SK-N-MC (cell line): ENCODE measurements around the gene LYZL4.

Source experiments
- DNase-seq: peaks from one replicate; pipeline ENCODE4 v3.0.0-alpha.2; 2011; ENCODE audit warnings: low read depth, low spot score
- H3K27ac ChIP-seq: fragments of 200-600 bp; sonication (generic); 2 replicates; pipeline ENCODE4 v1.5.1; 2016; ENCODE audit warnings: mixed run types
- H3K36me3 ChIP-seq: fragments of 200-600 bp; sonication (generic); 2 replicates; pipeline ENCODE4 v1.6.1; 2017; ENCODE audit warnings: antibody characterized with exemption, low read length, mixed read lengths; ENCODE audit not compliant: insufficient read depth
- H3K4me3 ChIP-seq: fragments of 200-600 bp; sonication (generic); 2 replicates; pipeline ENCODE4 v1.5.1; 2016
- H3K9ac ChIP-seq: fragments of 200-600 bp; sonication (generic); 2 replicates; pipeline ENCODE4 v1.8.0; 2017; ENCODE audit warnings: mixed run types, mixed read lengths; ENCODE audit not compliant: insufficient read length
- H3K9me3 ChIP-seq: fragments of 200-600 bp; sonication (generic); 2 replicates; pipeline ENCODE4 v1.6.1; 2017; ENCODE audit warnings: low read depth, mild to moderate bottlenecking, antibody characterized with exemption, low read length, moderate library complexity, mixed read lengths
- EZH2 ChIP-seq: fragments of 200-600 bp; sonication (generic); IDR thresholded peaks from one replicate; pipeline ENCODE4 v1.6.1; 2017; ENCODE audit warnings: antibody characterized with exemption
- FOXP2 ChIP-seq: optimal IDR thresholded peaks from 2 replicates; pipeline ENCODE3; 2011; ENCODE audit warnings: mild to moderate bottlenecking, moderate library complexity; ENCODE audit not compliant: insufficient read depth; ENCODE audit errors: extremely low read length, control extremely low read depth
- POLR2AphosphoS5 ChIP-seq: IDR thresholded peaks from 2 replicates; pipeline ENCODE4 v1.6.1; 2012; ENCODE audit warnings: mild to moderate bottlenecking, low read depth, low read length, borderline replicate concordance

The LYZL4 gene

GRCh38 chr3:42369832-42370231 is 40.6 kb downstream of the LYZL4 start:
- Histone ChIP-seq H3K9ac (no peak overlapping the region), H3K9me3 (no peaks in the 10 kb centered on the region), H3K4me3 (no peak overlapping the region), H3K27ac (no peak overlapping the region), H3K36me3 (no peaks in the 10 kb centered on the region)
- TF ChIP-seq EZH2 (no peak), POLR2AphosphoS5 (no peak), FOXP2 (no peak)
- DNase-seq, result no peak

- Histone ChIP-seq H3K36me3 (no peaks in the 10 kb centered on the region), H3K27ac (no peak overlapping the region), H3K9ac (no peak overlapping the region), H3K4me3 (no peak overlapping the region), H3K9me3 (no peaks in the 10 kb centered on the region)
- TF ChIP-seq POLR2AphosphoS5 (no peak), EZH2 (no peak), FOXP2 (no peak)
- DNase-seq, result no peak
Measured at GRCh38 chr3:42369304-42369703, 41.1 kb downstream of the LYZL4 start.

- no peak for DNase-seq
- Histone ChIP-seq H3K36me3 (no peaks in the 10 kb centered on the region), H3K9ac (no peak overlapping the region), H3K9me3 (no peaks in the 10 kb centered on the region), H3K4me3 (no peak overlapping the region), H3K27ac (no peak overlapping the region)
- TF ChIP-seq FOXP2, result no peak
- no peak for TF ChIP-seq EZH2
- TF ChIP-seq POLR2AphosphoS5, result no peak
Measured at GRCh38 chr3:42368861-42369260, 41.5 kb downstream of the LYZL4 start.

DNA sequence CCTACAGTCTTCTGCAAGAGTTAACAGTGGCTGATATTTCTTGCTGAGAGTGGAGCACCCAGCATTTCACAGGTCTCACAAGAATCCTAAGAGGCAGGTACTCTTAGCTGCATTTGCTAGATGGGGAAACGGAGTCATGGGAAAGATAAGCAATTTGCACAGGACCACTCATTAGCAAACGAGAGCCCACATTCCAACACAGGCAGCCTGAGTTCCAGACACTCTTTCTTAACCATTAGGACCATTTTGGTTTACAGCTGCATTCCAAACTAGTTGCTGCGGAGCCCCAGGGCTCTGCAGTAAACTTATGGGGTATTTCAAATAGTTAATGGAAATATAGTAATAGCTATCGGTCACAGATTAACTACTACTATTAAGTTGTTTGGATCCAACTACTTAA is 42.5 kb downstream of the LYZL4 start:
- TF ChIP-seq FOXP2 (no peak), POLR2AphosphoS5 (no peak), EZH2 (no peak)
- no peak for DNase-seq
- Histone ChIP-seq H3K9ac (no peak overlapping the region), H3K36me3 (no peaks in the 10 kb centered on the region), H3K9me3 (no peaks in the 10 kb centered on the region), H3K4me3 (no peak overlapping the region), H3K27ac (no peak overlapping the region)

- Histone ChIP-seq H3K9ac (no peak overlapping the region), H3K4me3 (no peak overlapping the region), H3K9me3 (no peaks in the 10 kb centered on the region), H3K27ac (no peak overlapping the region), H3K36me3 (no peaks in the 10 kb centered on the region)
- DNase-seq, result no peak
- TF ChIP-seq POLR2AphosphoS5 (no peak), EZH2 (no peak), FOXP2 (no peak)
Measured at GRCh38 chr3:42366550-42366949, 43.9 kb downstream of the LYZL4 start.

- no peak overlapping the region for H3K27ac ChIP-seq
- H3K36me3 ChIP-seq, result no peaks in the 10 kb centered on the region
- H3K9ac ChIP-seq, result no peak overlapping the region
- TF ChIP-seq FOXP2, result no peak
- TF ChIP-seq POLR2AphosphoS5, result no peak
- TF ChIP-seq EZH2, result no peak
- no peak for DNase-seq
- no peak overlapping the region for H3K4me3 ChIP-seq
- no peaks in the 10 kb centered on the region for H3K9me3 ChIP-seq
Measured at GRCh38 chr3:42357335-42357734, 53.1 kb downstream of the LYZL4 start.

GRCh38 chr3:42355612-42356011 is 54.8 kb downstream of the LYZL4 start:
- no peak for DNase-seq
- no peak for TF ChIP-seq POLR2AphosphoS5
- no peak for TF ChIP-seq EZH2
- TF ChIP-seq FOXP2, result no peak
- no peak overlapping the region for H3K27ac ChIP-seq
- no peak overlapping the region for H3K9ac ChIP-seq
- H3K9me3 ChIP-seq, result no peaks in the 10 kb centered on the region
- H3K36me3 ChIP-seq, result no peaks in the 10 kb centered on the region
- H3K4me3 ChIP-seq, result no peak overlapping the region

DNA sequence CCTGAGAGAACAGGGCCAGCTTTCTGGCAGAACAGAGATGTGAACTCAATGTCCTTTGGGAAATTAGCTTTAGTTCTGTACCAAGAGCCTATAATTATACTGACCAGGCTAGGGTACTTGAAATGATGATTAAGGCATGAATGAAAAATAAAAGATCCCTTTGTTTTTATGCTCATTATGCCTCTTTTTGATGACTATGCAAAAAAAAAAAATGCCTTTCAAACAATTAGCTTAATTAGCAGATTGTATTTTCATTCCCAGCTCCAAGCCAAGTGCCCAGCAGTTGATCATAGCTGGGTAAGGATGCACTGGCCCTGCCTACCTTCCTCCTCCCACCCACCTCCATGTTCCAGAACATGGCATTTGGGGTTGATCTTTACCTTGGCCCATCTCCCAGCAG is 56.8 kb downstream of the LYZL4 start:
- Histone ChIP-seq H3K36me3 (no peaks in the 10 kb centered on the region), H3K4me3 (no peak overlapping the region), H3K9ac (no peak overlapping the region), H3K27ac (no peak overlapping the region), H3K9me3 (no peaks in the 10 kb centered on the region)
- no peak for DNase-seq
- no peak for TF ChIP-seq FOXP2
- no peak for TF ChIP-seq POLR2AphosphoS5
- no peak for TF ChIP-seq EZH2

GRCh38 chr3:42351207-42351606 is 59.2 kb downstream of the LYZL4 start:
- no peaks in the 10 kb centered on the region for H3K9me3 ChIP-seq
- peak overlapping the region; percentile 87 for H3K27ac ChIP-seq
- no peaks in the 10 kb centered on the region for H3K36me3 ChIP-seq
- peak; percentile 73 for DNase-seq
- no peak for TF ChIP-seq POLR2AphosphoS5
- TF ChIP-seq EZH2, result no peak
- no peak for TF ChIP-seq FOXP2
- no peak overlapping the region for H3K9ac ChIP-seq
- H3K4me3 ChIP-seq, result peak overlapping the region; percentile 58
